B cell (primary cell): ENCODE results near the gene WDR76. TPM values are rescaled to one million over a fixed set of nuclear protein-coding genes. Genes with fewer than 3 reads are reported as not detected.

Experiments
- ATAC-seq: fragments of 200-7000 bp; cut with Tn5 transposase; one replicate; pipeline ENCODE4 v1.10.0; 2021; ENCODE audit warnings: low read depth, mild to moderate bottlenecking, moderate number of reproducible peaks, moderate library complexity
- CTCF ChIA-PET: fragments of 350-600 bp; sonication (Branson Sonifier 250); formaldehyde crosslinking; loops from one replicate; lab custom pipeline; 2021; ENCODE audit warnings: antibody characterized with exemption, inconsistent platforms; lab: Charles Lee
- POLR2A ChIA-PET: fragments of 350-600 bp; sonication (Branson Sonifier 250); formaldehyde crosslinking; loops from one replicate; lab custom pipeline; 2021; ENCODE audit warnings: antibody characterized with exemption; lab: Charles Lee
- DNase-seq: peaks from one replicate; pipeline ENCODE4 v3.0.0; 2013
- H2AFZ ChIP-seq: 2 replicates; pipeline ENCODE4 v1.6.1; 2012; ENCODE audit warnings: mild to moderate bottlenecking, low read depth, low read length; ENCODE audit not compliant: insufficient read depth, poor library complexity, severe bottlenecking
- H3K27ac ChIP-seq, 2 donors: 1 replicate in 1 of 2; 2 replicates in 1 of 2; pipeline ENCODE4 v1.5.1; 2012 to 2013; ENCODE audit warnings: low read length in 2 of 2, mild to moderate bottlenecking in 2 of 2, moderate library complexity in 1 of 2
- H3K27me3 ChIP-seq, 4 experiments: fragments of 200-600 bp in 1 of 4; sonication (generic) in 1 of 4; replicated peaks in 1 of 4; 1 replicate in 2 of 4; 2 replicates in 2 of 4; pipeline versions ENCODE4 v1.6.1 to v1.7.0; 2013 to 2016; ENCODE audit warnings: low read length in 3 of 4, mild to moderate bottlenecking in 2 of 4, mixed read lengths in 1 of 4, moderate library complexity in 1 of 4; ENCODE audit not compliant: insufficient read depth in 4 of 4, control insufficient read depth in 3 of 4; ENCODE audit errors: control extremely low read depth in 1 of 4
- H3K36me3 ChIP-seq, 2 experiments: replicated peaks in 1 of 2; 1 replicate in 1 of 2; 2 replicates in 1 of 2; pipeline versions ENCODE4 v1.6.1 to v1.7.1; 2013; ENCODE audit warnings: low read length in 1 of 2; ENCODE audit not compliant: insufficient read depth in 2 of 2, control insufficient read depth in 1 of 2; ENCODE audit errors: control extremely low read depth in 1 of 2, extremely low read depth in 1 of 2
- H3K4me1 ChIP-seq, 2 donors: fragments of 200-600 bp in 1 of 2; sonication (generic) in 1 of 2; 1 replicate in 1 of 2; 2 replicates in 1 of 2; pipeline versions ENCODE4 v1.5.1 to v1.6.1; 2013 to 2017; ENCODE audit warnings: low read length in 2 of 2; ENCODE audit not compliant: control insufficient read depth in 2 of 2, insufficient read depth in 2 of 2
- H3K4me2 ChIP-seq: replicated peaks from 2 replicates; pipeline ENCODE3; 2012; ENCODE audit warnings: mild to moderate bottlenecking, low read depth, low read length; ENCODE audit not compliant: poor library complexity, severe bottlenecking
- H3K4me3 ChIP-seq, 5 experiments: fragments of 200-600 bp in 1 of 5; sonication (generic) in 1 of 5; 1 replicate in 3 of 5; 2 replicates in 2 of 5; pipeline versions ENCODE4 v1.5.1 to v1.7.0; 2011 to 2016; ENCODE audit warnings: low read length in 4 of 5, mild to moderate bottlenecking in 4 of 5, low read depth in 2 of 5, control low read depth in 1 of 5, moderate library complexity in 1 of 5; ENCODE audit not compliant: insufficient read depth in 1 of 5; ENCODE audit errors: control extremely low read depth in 1 of 5, extremely low read depth in 1 of 5
- H3K79me2 ChIP-seq: fragments of 200-600 bp; sonication (generic); one replicate; pipeline ENCODE4 v1.6.0; 2016; ENCODE audit warnings: low read length; ENCODE audit not compliant: control insufficient read depth, insufficient read depth
- H3K9ac ChIP-seq: fragments of 200-600 bp; sonication (generic); 2 replicates; pipeline ENCODE4 v1.6.1; 2017; ENCODE audit warnings: mild to moderate bottlenecking, low read length, moderate library complexity
- H3K9me3 ChIP-seq, 3 donors: one replicate each; pipeline versions ENCODE4 v1.6.1 to v1.7.1; 2013; ENCODE audit warnings: low read length in 2 of 3; ENCODE audit not compliant: control insufficient read depth in 2 of 3, insufficient read depth in 1 of 3; ENCODE audit errors: control extremely low read depth in 1 of 3
- H4K20me1 ChIP-seq: 2 replicates; pipeline ENCODE4 v1.6.0; 2012; ENCODE audit warnings: mild to moderate bottlenecking, low read length; ENCODE audit not compliant: insufficient read depth, control insufficient read depth, poor library complexity, severe bottlenecking
- H3K27ac Mint-ChIP-seq: one replicate; pipeline ENCODE4 v1.8.0; 2021; ENCODE audit warnings: mixed read lengths
- H3K27me3 Mint-ChIP-seq: one replicate; pipeline ENCODE4 v1.8.0; 2021; ENCODE audit warnings: mixed read lengths
- H3K4me1 Mint-ChIP-seq: one replicate; pipeline ENCODE4 v1.8.0; 2021; ENCODE audit warnings: mixed read lengths
- H3K4me3 Mint-ChIP-seq: one replicate; pipeline ENCODE4 v1.8.0; 2021; ENCODE audit warnings: mixed read lengths
- H3K9me3 Mint-ChIP-seq: one replicate; pipeline ENCODE4 v1.8.0; 2022; ENCODE audit warnings: mixed read lengths; ENCODE audit not compliant: insufficient read depth
- CTCF ChIP-seq: fragments of 200-600 bp; IDR thresholded peaks from one replicate; pipeline ENCODE4 v1.8.0; 2022; ENCODE audit warnings: antibody characterized with exemption, mild to moderate bottlenecking
- EZH2 ChIP-seq: IDR thresholded peaks from 2 replicates; pipeline ENCODE4 v1.6.1; 2012; ENCODE audit warnings: borderline replicate concordance, low read depth, mild to moderate bottlenecking, moderate library complexity, low read length; ENCODE audit not compliant: insufficient read depth, poor library complexity, severe bottlenecking
- WGBS: methylation state at CpG from one replicate; pipeline ENCODE4 v1.1.5; 2013; ENCODE audit warnings: missing lambda C conversion rate; ENCODE audit not compliant: insufficient coverage; 5-methylcytosine and 5-hydroxymethylcytosine counted together
- intact Hi-C: fragments of 100-400 bp; cut with micrococcal nuclease; formaldehyde crosslinking; loops from one replicate; pipeline ENCODE4 v1.10.0; 2022
- polyA plus RNA-seq: library from polyadenylated mRNA; depleted of rRNA; stranded (reverse); fragments of >200 nt; gene quantifications from 2 replicates; pipeline ENCODE4 v1.2.3, GENCODE V29; 2012
- total RNA-seq, 2 donors: library from RNA; stranded (reverse); fragments of 120-200 nt in 1 of 2; gene quantifications; 1 replicate in 1 of 2; 2 replicates in 1 of 2; pipeline versions ENCODE4 v1.2.3 to v1.2.4, GENCODE V29; 2013 to 2022

Gene WDR76
- total and polyA plus RNA-seq, 2 donors (not counting 1 experiment from before 2014, with no cell fraction given): 1.9 to 12.7 TPM

- no peaks in the 10 kb centered on the region for H3K4me1 Mint-ChIP-seq
- ATAC-seq: no peak
These were observed 46.8 kb downstream of the WDR76 start for GRCh38 chr15:43873651-43874050.

GRCh38 chr15:43876872-43877271 lies 50.1 kb downstream of the WDR76 start:
- no peak overlapping the region for H3K27ac Mint-ChIP-seq
- ATAC-seq (no peak), DNase-seq (no peak)
- Histone ChIP-seq H3K36me3 (no peaks in the 10 kb centered on the region), H3K4me3 (no peak overlapping the region), H4K20me1 (no peaks in the 10 kb centered on the region), H3K4me1 (peaks cover 0 to 6% of the 10 kb centered on the region in 2 donors), H3K27ac (no peak overlapping the region), H3K27me3 (no peaks in the 10 kb centered on the region), H3K4me2 (no peak overlapping the region), H2AFZ (no peak overlapping the region), H3K79me2 (no peaks in the 10 kb centered on the region), H3K9me3 (no peaks in the 10 kb centered on the region), H3K9ac (no peak overlapping the region)
- no peaks in the 10 kb centered on the region for H3K9me3 Mint-ChIP-seq
- no peak overlapping the region for H3K4me3 Mint-ChIP-seq
- ChIA-PET CTCF (no interaction called here), POLR2A (interaction anchor here (0.6 kb wide), 1 partner anchor 68 kb away, joined by 4 read pairs; no protein-coding TSS in a partner anchor)
- intact Hi-C loops: no loop called here
- peaks cover 1% of the 10 kb centered on the region for H3K4me1 Mint-ChIP-seq
- TF ChIP-seq CTCF (no peak), EZH2 (no peak)
- WGBS: 93% methylated on average over 2 of the region's 3 CpGs
- H3K27me3 Mint-ChIP-seq: no peaks in the 10 kb centered on the region

More at GRCh38 chr15:43873651-43874050, 46.8 kb downstream of the WDR76 start:
- Histone ChIP-seq H3K4me2 (no peak overlapping the region), H3K4me1 (no peaks in the 10 kb centered on the region), H3K36me3 (no peaks in the 10 kb centered on the region), H3K79me2 (no peaks in the 10 kb centered on the region), H3K9me3 (no peaks in the 10 kb centered on the region), H4K20me1 (no peaks in the 10 kb centered on the region), H3K9ac (no peak overlapping the region), H2AFZ (no peak overlapping the region), H3K27ac (no peak overlapping the region), H3K27me3 (no peaks in the 10 kb centered on the region), H3K4me3 (no peak overlapping the region)
- 91% methylated on average over 10 of the region's 10 CpGs for WGBS
- intact Hi-C loops: no loop called here
- ChIA-PET POLR2A (no interaction called here), CTCF (no interaction called here)
- no peak overlapping the region for H3K4me3 Mint-ChIP-seq
- no peaks in the 10 kb centered on the region for H3K9me3 Mint-ChIP-seq
- no peaks in the 10 kb centered on the region for H3K27me3 Mint-ChIP-seq
- no peak for DNase-seq
- no peak overlapping the region for H3K27ac Mint-ChIP-seq
- TF ChIP-seq CTCF (no peak), EZH2 (no peak)
